ENCODE measurements around the gene FOXP3.

The FOXP3 gene

GRCh38 chrX:49276207-49276606, 11.7 kb upstream of the FOXP3 start:
- DNase-seq (ENCODE audit: low spot score), result no peak

- no peak for DNase-seq (ENCODE audit: low spot score)
Observed at GRCh38 chrX:49273181-49273727, 8.7 kb upstream of the FOXP3 start.

GRCh38 chrX:49272421-49272820, 7.9 kb upstream of the FOXP3 start:
- DNase-seq (ENCODE audit: low spot score), result no peak

- no peak for DNase-seq (ENCODE audit: low spot score)
Observed at GRCh38 chrX:49271341-49271740, 6.8 kb upstream of the FOXP3 start.

- no peak for DNase-seq (ENCODE audit: low spot score)
Observed at GRCh38 chrX:49270249-49270921, 5.9 kb upstream of the FOXP3 start.

GRCh38 chrX:49269767-49270248, 5.3 kb upstream of the FOXP3 start, which contains the start of gene PPP1R3F:
PPP1R3F (plus strand) TSS chrX:49269793; CDS start chrX:49269870, 77 bp downstream.
- no peak for DNase-seq (ENCODE audit: low spot score)

- DNase-seq (ENCODE audit: low spot score), result peak; percentile 98
Observed at GRCh38 chrX:49269010-49269766, 4.7 kb upstream of the FOXP3 start.

- no peak for DNase-seq (ENCODE audit: low spot score)
Observed at GRCh38 chrX:49268702-49269009, 4.1 kb upstream of the FOXP3 start.

- no peak for DNase-seq (ENCODE audit: low spot score)
Observed at GRCh38 chrX:49266523-49267445, 2.3 kb upstream of the FOXP3 start.

GRCh38 chrX:49263631-49264030, 879 bp downstream of the FOXP3 start:
- DNase-seq (ENCODE audit: low spot score), result no peak

GRCh38 chrX:49262603-49263002, 1.9 kb downstream of the FOXP3 start:
- no peak for DNase-seq (ENCODE audit: low spot score)

- DNase-seq (ENCODE audit: low spot score), result no peak
Observed at GRCh38 chrX:49260221-49260985, 4.1 kb downstream of the FOXP3 start.

GRCh38 chrX:49258749-49259124, 5.8 kb downstream of the FOXP3 start:
- DNase-seq (ENCODE audit: low spot score), result no peak

- DNase-seq (ENCODE audit: low spot score), result no peak
Observed at GRCh38 chrX:49257846-49258748, 6.4 kb downstream of the FOXP3 start.

- DNase-seq (ENCODE audit: low spot score), result no peak
Observed at GRCh38 chrX:49257074-49257790, 7.3 kb downstream of the FOXP3 start.

- no peak for DNase-seq (ENCODE audit: low spot score)
Observed at GRCh38 chrX:49256268-49256995, 8.1 kb downstream of the FOXP3 start.

GRCh38 chrX:49254639-49255038, 9.9 kb downstream of the FOXP3 start:
- DNase-seq (ENCODE audit: low spot score), result no peak

GRCh38 chrX:49251325-49251724, 13.2 kb downstream of the FOXP3 start:
- no peak for DNase-seq (ENCODE audit: low spot score)

GRCh38 chrX:49250578-49250977, 13.9 kb downstream of the FOXP3 start:
- no peak for DNase-seq (ENCODE audit: low spot score)
